Measurements from ENCODE around the gene BOLA1.
"Not testable (repeated sequence)": the region's sequence is repeated elsewhere in the genome, so short reads cannot be mapped to it uniquely, and the experiment has no call there.

Gene BOLA1

GRCh38 chr1:149932474-149932873 lies 33.1 kb downstream of the BOLA1 start:
- no peak for DNase-seq

GRCh38 chr1:149933208-149933607 lies 33.8 kb downstream of the BOLA1 start:
- DNase-seq, result no peak

- no peak for DNase-seq
Observed at GRCh38 chr1:149934356-149934755, 35.0 kb downstream of the BOLA1 start.

- no peak for DNase-seq
Observed at GRCh38 chr1:149936170-149936991, 37.0 kb downstream of the BOLA1 start, which contains the start of gene MTMR11. Gene MTMR11, minus strand, starts transcription at chr1:149936879. Its CDS starts 232 bp downstream, at chr1:149936647.

- no peak for DNase-seq
Observed at GRCh38 chr1:149936992-149937705, 37.8 kb downstream of the BOLA1 start.

- DNase-seq, result no peak
Observed at GRCh38 chr1:149937759-149938158, 38.4 kb downstream of the BOLA1 start.

GRCh38 chr1:149938668-149939003 lies 39.3 kb downstream of the BOLA1 start:
- DNase-seq, result not testable (repeated sequence)

GRCh38 chr1:149940427-149940826 lies 41.1 kb downstream of the BOLA1 start:
- DNase-seq, result no peak

GRCh38 chr1:149942207-149942606 lies 42.8 kb downstream of the BOLA1 start:
- no peak for DNase-seq

- no peak for DNase-seq
Observed at GRCh38 chr1:149942885-149943284, 43.5 kb downstream of the BOLA1 start.

GRCh38 chr1:149945206-149945605 lies 45.8 kb downstream of the BOLA1 start:
- DNase-seq, result no peak

GRCh38 chr1:149949911-149950310 lies 50.5 kb downstream of the BOLA1 start:
- DNase-seq, result no peak
